Right lobe of liver (tissue), 4 donors: Measurements from ENCODE around the gene RDH5.

Source experiments
- POLR2A ChIP-seq: fragments of 450-650 bp; IDR thresholded peaks from one replicate; pipeline ENCODE4 v1.6.1; 2017; ENCODE audit warnings: antibody characterized with exemption, mild to moderate bottlenecking
- TF ChIP-seq, protein P1 (sequence below), 4 donors: fragments of 200-600 bp in 3 of 4; fragments of 450-650 bp in 1 of 4; IDR thresholded peaks; one replicate each; pipeline versions ENCODE4 v1.5.1 to v1.8.0; 2016 to 2022; ENCODE audit warnings: antibody characterized with exemption in 4 of 4, mild to moderate bottlenecking in 2 of 4
- donor health status: DM: no; HTN: no; CAD: no.
- donor health status: DM: no; HTN: no; CAD: no.
- donor health status: DM: no; HTN: yes; CAD: no.

DNA sequence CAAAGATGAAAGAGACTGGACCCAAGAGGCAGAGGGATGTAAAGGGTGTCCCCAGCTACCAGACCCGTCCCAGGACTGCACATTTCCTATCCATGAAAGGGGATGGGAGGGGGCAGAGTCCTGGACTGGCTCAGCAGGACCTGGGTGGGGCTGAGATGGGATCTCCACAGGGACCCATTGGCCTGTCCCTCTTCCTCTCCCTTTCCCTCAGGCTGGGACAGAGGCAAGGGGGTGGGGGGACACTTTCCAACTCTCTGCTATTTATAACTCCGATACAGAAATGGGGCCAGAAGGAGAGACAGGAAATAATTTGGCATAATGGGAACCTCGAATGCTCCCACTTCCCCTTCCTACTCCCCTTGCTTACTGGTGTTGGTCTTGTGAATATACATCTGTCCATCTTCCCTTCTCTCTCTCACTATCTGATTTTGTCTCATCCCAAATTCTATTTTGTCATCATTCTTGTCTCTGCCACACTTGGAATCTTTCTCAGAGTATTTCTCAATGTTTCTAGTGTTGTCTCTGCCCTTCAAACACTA is 11.4 kb upstream of the RDH5 start:
- TF ChIP-seq, protein P1, sequence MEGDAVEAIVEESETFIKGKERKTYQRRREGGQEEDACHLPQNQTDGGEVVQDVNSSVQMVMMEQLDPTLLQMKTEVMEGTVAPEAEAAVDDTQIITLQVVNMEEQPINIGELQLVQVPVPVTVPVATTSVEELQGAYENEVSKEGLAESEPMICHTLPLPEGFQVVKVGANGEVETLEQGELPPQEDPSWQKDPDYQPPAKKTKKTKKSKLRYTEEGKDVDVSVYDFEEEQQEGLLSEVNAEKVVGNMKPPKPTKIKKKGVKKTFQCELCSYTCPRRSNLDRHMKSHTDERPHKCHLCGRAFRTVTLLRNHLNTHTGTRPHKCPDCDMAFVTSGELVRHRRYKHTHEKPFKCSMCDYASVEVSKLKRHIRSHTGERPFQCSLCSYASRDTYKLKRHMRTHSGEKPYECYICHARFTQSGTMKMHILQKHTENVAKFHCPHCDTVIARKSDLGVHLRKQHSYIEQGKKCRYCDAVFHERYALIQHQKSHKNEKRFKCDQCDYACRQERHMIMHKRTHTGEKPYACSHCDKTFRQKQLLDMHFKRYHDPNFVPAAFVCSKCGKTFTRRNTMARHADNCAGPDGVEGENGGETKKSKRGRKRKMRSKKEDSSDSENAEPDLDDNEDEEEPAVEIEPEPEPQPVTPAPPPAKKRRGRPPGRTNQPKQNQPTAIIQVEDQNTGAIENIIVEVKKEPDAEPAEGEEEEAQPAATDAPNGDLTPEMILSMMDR (IDR thresholded peaks at IDR 0.05), result no peak
- TF ChIP-seq POLR2A, result no peak
